IMR-90 (cell line): ENCODE measurements around the gene ZNF471. TPM values are rescaled to one million over a fixed set of nuclear protein-coding genes. Genes with fewer than 3 reads are reported as not detected.
A peak's percentile ranks its signal among the peaks of the same experiment; 100 is the strongest.

Experiments
- ATAC-seq: fragments of 200-7000 bp; cut with Tn5 transposase; 2 replicates; pipeline ENCODE4 v1.9.1; 2020; ENCODE audit warnings: low read depth, mild to moderate bottlenecking, moderate library complexity
- BruUV-seq: library from RNA; stranded (reverse); fragments of 400-500 nt; replicated peaks from 2 replicates; lab custom pipeline; 2021; lab: Mats Ljungman, UMichigan
- CTCF ChIA-PET: fragments of 300-600 bp; formaldehyde crosslinking; extraction: SDS; loops from one replicate; lab custom pipeline; 2021; ENCODE audit warnings: antibody characterized with exemption; lab: Yijun Ruan, JAX
- POLR2A ChIA-PET: fragments of 300-600 bp; sonication (Branson Sonifier 250); formaldehyde crosslinking; loops from one replicate; lab custom pipeline; 2022; ENCODE audit warnings: antibody characterized with exemption; ENCODE audit not compliant: unreplicated experiment; lab: Charles Lee
- DNase-seq: peaks from one replicate; pipeline ENCODE4 v3.0.0; 2013
- H2AFZ ChIP-seq: replicated peaks from 2 replicates; pipeline ENCODE3; 2013; ENCODE audit warnings: low read length, mild to moderate bottlenecking; ENCODE audit not compliant: poor library complexity
- H2AK5ac ChIP-seq: 2 replicates; pipeline ENCODE4 v1.6.1; 2013; ENCODE audit warnings: low read depth, low read length, inconsistent platforms
- H2AK9ac ChIP-seq: replicated peaks from 2 replicates; pipeline ENCODE3; 2013; ENCODE audit warnings: mild to moderate bottlenecking, low read depth, low read length, moderate library complexity; ENCODE audit not compliant: poor library complexity
- H2BK120ac ChIP-seq: 2 replicates; pipeline ENCODE4 v1.6.1; 2013; ENCODE audit warnings: low read depth, low read length, inconsistent platforms
- H2BK15ac ChIP-seq: 3 replicates; pipeline ENCODE4 v1.6.1; 2013; ENCODE audit warnings: low read depth, low read length, inconsistent platforms
- H2BK20ac ChIP-seq: 2 replicates; pipeline ENCODE4 v1.6.1; 2013; ENCODE audit warnings: low read depth, mild to moderate bottlenecking, inconsistent platforms, low read length, moderate library complexity
- H2BK5ac ChIP-seq: 2 replicates; pipeline ENCODE4 v1.6.1; 2013; ENCODE audit warnings: mild to moderate bottlenecking, low read depth, low read length, inconsistent platforms; ENCODE audit not compliant: poor library complexity, severe bottlenecking
- H3K14ac ChIP-seq: replicated peaks from 2 replicates; pipeline ENCODE4 v1.6.1; 2013; ENCODE audit warnings: low read depth, low read length, inconsistent platforms
- H3K18ac ChIP-seq: 2 replicates; pipeline ENCODE4 v1.6.1; 2013; ENCODE audit warnings: low read depth, low read length, control low read depth
- H3K23ac ChIP-seq: 2 replicates; pipeline ENCODE4 v1.6.1; 2013; ENCODE audit warnings: low read depth, low read length, inconsistent platforms
- H3K27ac ChIP-seq: 2 replicates; pipeline ENCODE4 v1.5.1; 2013; ENCODE audit warnings: mild to moderate bottlenecking, control low read depth, low read length; ENCODE audit not compliant: insufficient read depth
- H3K27me3 ChIP-seq: 2 replicates; pipeline ENCODE4 v1.6.1; 2013; ENCODE audit warnings: low read length; ENCODE audit not compliant: control insufficient read depth, insufficient read depth
- H3K36me3 ChIP-seq: 2 replicates; pipeline ENCODE4 v1.6.1; 2013; ENCODE audit warnings: low read length, mixed read lengths; ENCODE audit not compliant: control insufficient read depth, insufficient read depth
- H3K4ac ChIP-seq: 2 replicates; pipeline ENCODE4 v1.6.1; 2013; ENCODE audit warnings: low read depth, low read length, inconsistent platforms
- H3K4me1 ChIP-seq: 2 replicates; pipeline ENCODE4 v1.6.1; 2013; ENCODE audit warnings: low read length, mixed read lengths; ENCODE audit not compliant: control insufficient read depth, insufficient read depth
- H3K4me2 ChIP-seq: 2 replicates; pipeline ENCODE4 v1.6.1; 2013; ENCODE audit warnings: low read depth, mild to moderate bottlenecking, control low read depth, low read length, moderate library complexity
- H3K4me3 ChIP-seq: 2 replicates; pipeline ENCODE4 v1.5.1; 2013; ENCODE audit warnings: low read depth, mild to moderate bottlenecking, control low read depth, low read length, moderate library complexity; ENCODE audit not compliant: insufficient read depth
- H3K56ac ChIP-seq: 2 replicates; pipeline ENCODE4 v1.6.1; 2013; ENCODE audit warnings: low read length, inconsistent platforms; ENCODE audit not compliant: insufficient read depth; ENCODE audit errors: extremely low read depth
- H3K79me1 ChIP-seq, 2 experiments: 2 replicates each; pipeline ENCODE4 v1.6.1; 2013; ENCODE audit warnings: low read length in 2 of 2, inconsistent platforms in 1 of 2, low read depth in 1 of 2
- H3K9ac ChIP-seq: 2 replicates; pipeline ENCODE4 v1.6.1; 2013; ENCODE audit warnings: low read depth, low read length, control low read depth
- H3K9me1 ChIP-seq: 2 replicates; pipeline ENCODE4 v1.6.1; 2013; ENCODE audit warnings: low read length, inconsistent platforms; ENCODE audit not compliant: insufficient read depth
- H3K9me3 ChIP-seq: 2 replicates; pipeline ENCODE4 v1.6.1; 2013; ENCODE audit warnings: low read length; ENCODE audit not compliant: control insufficient read depth, insufficient read depth
- H4K20me1 ChIP-seq: 2 replicates; pipeline ENCODE4 v1.6.1; 2013; ENCODE audit warnings: low read length, inconsistent platforms; ENCODE audit not compliant: insufficient read depth
- H4K5ac ChIP-seq: 2 replicates; pipeline ENCODE4 v1.6.1; 2013; ENCODE audit warnings: mild to moderate bottlenecking, low read depth, low read length, control low read depth
- H4K8ac ChIP-seq, 2 experiments: 2 replicates each; pipeline ENCODE4 v1.6.1; 2013; ENCODE audit warnings: low read depth in 2 of 2, low read length in 2 of 2, control low read depth in 1 of 2, inconsistent platforms in 1 of 2
- H4K91ac ChIP-seq: 2 replicates; pipeline ENCODE4 v1.6.1; 2013; ENCODE audit warnings: low read depth, low read length, inconsistent platforms; ENCODE audit not compliant: insufficient read depth
- MAZ ChIP-seq: IDR thresholded peaks from 2 replicates; pipeline ENCODE4 v1.6.1; 2012; ENCODE audit warnings: low read depth, mild to moderate bottlenecking, low read length, improper control_type of control experiment, moderate library complexity, borderline replicate concordance
- MXI1 ChIP-seq: IDR thresholded peaks from 2 replicates; pipeline ENCODE4 v1.6.1; 2012; ENCODE audit warnings: low read depth, mild to moderate bottlenecking, low read length, moderate library complexity, borderline replicate concordance
- RFX5 ChIP-seq: IDR thresholded peaks from 2 replicates; pipeline ENCODE4 v1.8.0; 2012; ENCODE audit warnings: low read depth, mild to moderate bottlenecking, low read length, moderate library complexity
- SMC3 ChIP-seq: fragments of 150-350 bp; IDR thresholded peaks from 2 replicates; pipeline ENCODE4 v1.6.1; 2016; ENCODE audit warnings: low read depth, mild to moderate bottlenecking, antibody characterized with exemption, low read length, moderate library complexity
- WGBS, 2 experiments: methylation state at CpG; one replicate each; pipeline versions ENCODE4 v1.1.5 to v1.1.7; 2013; ENCODE audit warnings: missing lambda C conversion rate in 2 of 2; ENCODE audit not compliant: insufficient read length in 1 of 2; ENCODE audit errors: extremely low coverage in 2 of 2; 5-methylcytosine and 5-hydroxymethylcytosine counted together
- dilution Hi-C: fragments of 300-500 bp; cut with HindIII; formaldehyde crosslinking; loops from one replicate; pipeline ENCODE4 v1.14.3; 2018; ENCODE audit warnings: low sequenced_read_pairs; ENCODE audit not compliant: unreplicated experiment
- in situ Hi-C: fragments of 300-500 bp; cut with MboI; formaldehyde crosslinking; loops from 3 replicates; pipeline ENCODE4 v1.14.3; 2019; ENCODE audit warnings: low sequenced_read_pairs, inconsistent platforms, mixed read lengths
- intact Hi-C: fragments of 100-400 bp; cut with micrococcal nuclease; formaldehyde crosslinking; loops from 2 replicates; pipeline ENCODE4 v1.10.0; 2022
- polyA plus RNA-seq, 3 experiments: library from polyadenylated mRNA; depleted of rRNA; stranded (reverse); fragments of >200 nt; gene quantifications; 2 replicates each; pipeline ENCODE4 v1.2.3, GENCODE V29; 2012; ENCODE audit warnings: low replicate concordance in 1 of 3
- total RNA-seq: library from RNA; depleted of rRNA; stranded (reverse); fragments of >200 nt; gene quantifications from 2 replicates; pipeline ENCODE4 v1.2.3, GENCODE V29; 2012
- TF ChIP-seq, protein P1 (sequence below): conservative IDR thresholded peaks from 2 replicates; pipeline ENCODE4 v1.5.1; 2012; ENCODE audit warnings: mild to moderate bottlenecking, low read depth, low read length, improper control_type of control experiment

ZNF471 gene
- total and polyA plus RNA-seq, 2 of the 4 experiments (the other 2 are of a cell fraction), result 2.3 to 2.5 TPM

DNA sequence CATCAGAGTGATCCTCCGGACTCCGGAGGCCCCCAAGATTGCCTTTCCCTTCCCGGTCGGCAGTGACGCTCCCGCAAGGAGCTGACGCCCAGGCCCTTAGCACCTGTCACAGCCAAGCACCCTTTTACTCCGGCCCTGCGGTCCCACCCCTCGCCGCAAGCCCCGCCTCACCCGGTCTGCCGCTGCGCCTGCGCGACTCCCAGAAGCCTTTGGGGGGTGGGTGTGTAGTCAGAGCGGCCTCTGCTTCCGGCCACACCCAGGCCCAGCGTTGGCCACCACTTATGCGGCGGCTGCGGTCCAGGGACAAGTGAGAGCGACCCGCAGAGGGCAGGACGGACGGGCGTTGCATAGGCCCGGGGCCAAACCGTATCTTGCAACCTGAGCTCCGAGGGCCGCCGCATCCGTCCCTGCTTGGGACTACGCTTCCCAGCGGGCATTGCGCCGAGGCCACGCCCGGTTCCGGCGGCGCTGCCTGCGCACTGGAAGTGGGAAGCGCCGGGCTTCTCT, 30.7 kb downstream of the ZNF471 start:
- in situ Hi-C loops, result no loop called here
- DNase-seq (peak; percentile 85), ATAC-seq (peak; percentile 96)
- peak overlapping the region; percentile 73 for H3K4me2 ChIP-seq
- peak overlapping the region; percentile 98 for H2BK5ac ChIP-seq
- peaks cover 2% of the 10 kb centered on the region; the same call in 1 of the 2 replicates for H3K4me1 ChIP-seq
- WGBS, 2 experiments, result 0% methylated on average over 1 of the region's 46 CpGs; no CpG with 5 or more reads in 1 of the 2 experiments
- H3K27me3 ChIP-seq, result no peaks in the 10 kb centered on the region
- H4K8ac ChIP-seq, result peak overlapping the region; percentile 62 to 99
- no peaks in the 10 kb centered on the region for H3K9me1 ChIP-seq
- H3K9ac ChIP-seq, result peak overlapping the region; percentile 96
- H2AK9ac ChIP-seq, result peak overlapping the region; percentile 86
- peak overlapping the region; percentile 98 for H3K4ac ChIP-seq
- no peak overlapping the region for H2AK5ac ChIP-seq
- peak overlapping the region; percentile 95 for H4K91ac ChIP-seq
- H4K20me1 ChIP-seq, result no peaks in the 10 kb centered on the region
- intact Hi-C loops, result loop anchor here (1.0 to 5.0 kb wide), 4 partner anchors 29 to 136 kb away; partner anchors contain the start of genes ZNF470, ZNF583 and ZNF71
- peak overlapping the region; percentile 100 for H2AFZ ChIP-seq
- peak overlapping the region; percentile 100 for H3K27ac ChIP-seq
- peaks cover 37% of the 10 kb centered on the region for H3K9me3 ChIP-seq
- peaks cover 18% of the 10 kb centered on the region for H3K36me3 ChIP-seq
- H2BK15ac ChIP-seq, result no peak overlapping the region
- 0 out of 2 replicates have a peak overlapping the region, but pooled peaks have one; percentile 54 for H3K56ac ChIP-seq
- dilution Hi-C loops, result no loop called here
- H3K23ac ChIP-seq, result peak overlapping the region; percentile 96; the same call in 1 of the 2 replicates
- ChIA-PET POLR2A (no interaction called here), CTCF (no interaction called here)
- TF ChIP-seq MXI1, result no peak
- TF ChIP-seq SMC3, result no peak
- TF ChIP-seq, protein P1, sequence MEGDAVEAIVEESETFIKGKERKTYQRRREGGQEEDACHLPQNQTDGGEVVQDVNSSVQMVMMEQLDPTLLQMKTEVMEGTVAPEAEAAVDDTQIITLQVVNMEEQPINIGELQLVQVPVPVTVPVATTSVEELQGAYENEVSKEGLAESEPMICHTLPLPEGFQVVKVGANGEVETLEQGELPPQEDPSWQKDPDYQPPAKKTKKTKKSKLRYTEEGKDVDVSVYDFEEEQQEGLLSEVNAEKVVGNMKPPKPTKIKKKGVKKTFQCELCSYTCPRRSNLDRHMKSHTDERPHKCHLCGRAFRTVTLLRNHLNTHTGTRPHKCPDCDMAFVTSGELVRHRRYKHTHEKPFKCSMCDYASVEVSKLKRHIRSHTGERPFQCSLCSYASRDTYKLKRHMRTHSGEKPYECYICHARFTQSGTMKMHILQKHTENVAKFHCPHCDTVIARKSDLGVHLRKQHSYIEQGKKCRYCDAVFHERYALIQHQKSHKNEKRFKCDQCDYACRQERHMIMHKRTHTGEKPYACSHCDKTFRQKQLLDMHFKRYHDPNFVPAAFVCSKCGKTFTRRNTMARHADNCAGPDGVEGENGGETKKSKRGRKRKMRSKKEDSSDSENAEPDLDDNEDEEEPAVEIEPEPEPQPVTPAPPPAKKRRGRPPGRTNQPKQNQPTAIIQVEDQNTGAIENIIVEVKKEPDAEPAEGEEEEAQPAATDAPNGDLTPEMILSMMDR, result no peak
- TF ChIP-seq RFX5, result no peak
- peak; percentile 46; the same call in 1 of the 2 replicates for TF ChIP-seq MAZ
- peak overlapping the region; percentile 94 for H3K4me3 ChIP-seq
- no TSS peak for BruUV-seq
- H3K18ac ChIP-seq, result peak overlapping the region; percentile 95
- peak overlapping the region; percentile 80 for H2BK20ac ChIP-seq
- peak overlapping the region; percentile 95 for H4K5ac ChIP-seq
- peak overlapping the region; percentile 92; the same call in 1 of the 2 replicates for H3K14ac ChIP-seq
- peaks cover 7 to 17% of the 10 kb centered on the region in 2 experiments; a peak in 3 of 4 replicates for H3K79me1 ChIP-seq
- H2BK120ac ChIP-seq, result peak overlapping the region; percentile 99
